ENCODE results near the gene PID1.

PID1 gene

GRCh38 chr2:229073935-229074334 lies 197.2 kb downstream of the PID1 start:
- Histone ChIP-seq H3K36me3 (ENCODE audit: control insufficient read depth, insufficient read depth, low read length) (no peaks in the 10 kb centered on the region), H3K9ac (ENCODE audit: low read length) (no peak overlapping the region), H3K27ac (ENCODE audit: low read depth, low read length) (no peak overlapping the region), H3K27me3 (ENCODE audit: control insufficient read depth, insufficient read depth, low read length) (no peaks in the 10 kb centered on the region), H3K4me3 (ENCODE audit: low read length) (no peak overlapping the region), H3K4me1 (ENCODE audit: control insufficient read depth, insufficient read depth, low read length) (no peaks in the 10 kb centered on the region)

DNA sequence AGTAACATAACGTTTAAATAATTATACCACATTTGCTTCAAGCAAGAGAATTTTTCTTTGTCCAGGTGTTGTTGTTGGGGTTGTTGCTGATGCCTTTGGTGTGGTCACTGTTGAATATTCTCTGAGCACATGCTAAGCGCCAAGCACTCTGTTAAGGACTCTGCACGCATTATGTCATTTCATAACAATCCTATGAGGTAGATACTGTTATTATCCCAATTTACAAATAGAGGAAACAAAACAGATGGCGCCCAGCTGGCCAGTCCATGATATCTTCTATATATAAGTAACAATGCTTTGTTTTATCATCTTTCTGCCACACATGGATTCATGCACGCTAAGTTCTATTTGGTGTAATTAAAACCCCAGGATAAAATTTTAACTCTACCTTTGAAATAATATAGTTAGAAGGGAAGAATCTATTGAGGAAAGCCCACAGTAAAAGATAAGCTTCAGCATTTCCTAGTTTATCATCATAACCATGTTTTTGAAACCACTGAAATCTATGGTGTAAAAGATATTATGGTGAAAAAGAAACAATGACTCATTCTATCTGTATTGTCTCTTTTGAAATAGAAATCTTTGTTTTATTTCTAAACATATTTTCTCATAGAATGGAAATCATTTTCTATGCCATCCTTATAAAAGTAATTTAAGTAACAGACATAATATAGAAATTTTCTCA lies 199.7 kb downstream of the PID1 start:
- no peak overlapping the region for H3K9ac ChIP-seq (ENCODE audit: low read length)
- H3K36me3 ChIP-seq (ENCODE audit: control insufficient read depth, insufficient read depth, low read length) = no peaks in the 10 kb centered on the region
- H3K27ac ChIP-seq (ENCODE audit: low read depth, low read length) = no peak overlapping the region
- no peaks in the 10 kb centered on the region for H3K27me3 ChIP-seq (ENCODE audit: control insufficient read depth, insufficient read depth, low read length)
- H3K4me1 ChIP-seq (ENCODE audit: control insufficient read depth, insufficient read depth, low read length) = no peaks in the 10 kb centered on the region
- no peak overlapping the region for H3K4me3 ChIP-seq (ENCODE audit: low read length)

DNA sequence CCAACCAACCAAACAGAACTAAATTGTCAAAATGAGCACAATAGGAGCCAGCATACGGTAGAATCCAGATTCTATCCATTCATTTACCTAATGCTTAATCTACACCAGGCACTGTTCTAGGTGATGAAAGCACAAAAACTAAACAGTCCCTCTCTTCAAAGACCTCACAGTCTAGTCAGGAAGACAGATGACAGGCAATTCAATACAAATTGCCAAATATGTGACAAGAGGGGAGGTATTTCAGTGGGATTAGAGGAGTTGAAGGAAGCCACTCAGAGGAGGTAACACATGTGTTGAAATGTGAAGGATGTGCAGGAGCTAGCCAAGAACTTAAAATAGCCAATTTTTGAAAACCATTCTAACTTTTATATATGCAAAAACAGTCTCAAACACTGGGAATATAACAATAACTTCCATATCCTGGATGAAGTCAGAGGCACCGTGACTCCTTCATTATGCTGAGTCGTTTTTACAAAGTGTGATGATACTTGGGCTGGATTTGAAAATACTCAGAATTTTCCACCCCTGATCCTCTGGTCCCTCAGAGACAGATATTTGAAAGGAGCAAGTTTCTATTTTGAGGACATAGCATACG lies 204.9 kb downstream of the PID1 start:
- Histone ChIP-seq H3K27ac (ENCODE audit: low read depth, low read length) (no peak overlapping the region), H3K27me3 (ENCODE audit: control insufficient read depth, insufficient read depth, low read length) (no peaks in the 10 kb centered on the region), H3K4me1 (ENCODE audit: control insufficient read depth, insufficient read depth, low read length) (no peaks in the 10 kb centered on the region), H3K9ac (ENCODE audit: low read length) (no peak overlapping the region), H3K36me3 (ENCODE audit: control insufficient read depth, insufficient read depth, low read length) (no peaks in the 10 kb centered on the region), H3K4me3 (ENCODE audit: low read length) (no peak overlapping the region)

- H3K9ac ChIP-seq (ENCODE audit: low read length) = no peak overlapping the region
- H3K4me1 ChIP-seq (ENCODE audit: control insufficient read depth, insufficient read depth, low read length) = no peaks in the 10 kb centered on the region
- H3K4me3 ChIP-seq (ENCODE audit: low read length) = no peak overlapping the region
- H3K27ac ChIP-seq (ENCODE audit: low read depth, low read length) = no peak overlapping the region
- H3K36me3 ChIP-seq (ENCODE audit: control insufficient read depth, insufficient read depth, low read length) = no peaks in the 10 kb centered on the region
- H3K27me3 ChIP-seq (ENCODE audit: control insufficient read depth, insufficient read depth, low read length) = no peaks in the 10 kb centered on the region
These were observed 206.3 kb downstream of the PID1 start for GRCh38 chr2:229064749-229065148.

DNA sequence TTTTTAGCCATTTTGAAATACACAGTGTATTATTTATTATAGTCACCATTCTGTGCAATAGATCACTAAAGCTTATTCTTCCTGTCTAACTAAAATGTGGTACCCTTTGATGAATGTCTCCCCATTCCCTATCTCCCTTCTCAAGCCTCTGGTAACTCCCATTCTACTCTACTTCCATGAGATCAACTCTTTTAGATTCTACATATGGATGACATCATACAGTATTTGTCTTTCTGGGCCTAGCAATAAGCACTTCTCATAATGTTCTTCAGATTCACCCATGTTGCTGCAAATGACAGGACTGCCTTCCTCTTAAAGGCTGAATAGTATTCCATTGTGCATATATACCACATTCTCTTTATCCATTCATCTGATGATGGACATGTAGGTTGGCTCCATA lies 210.9 kb downstream of the PID1 start:
- Histone ChIP-seq H3K36me3 (ENCODE audit: control insufficient read depth, insufficient read depth, low read length) (no peaks in the 10 kb centered on the region), H3K4me1 (ENCODE audit: control insufficient read depth, insufficient read depth, low read length) (no peaks in the 10 kb centered on the region), H3K27me3 (ENCODE audit: control insufficient read depth, insufficient read depth, low read length) (no peaks in the 10 kb centered on the region), H3K27ac (ENCODE audit: low read depth, low read length) (no peak overlapping the region), H3K9ac (ENCODE audit: low read length) (no peak overlapping the region), H3K4me3 (ENCODE audit: low read length) (no peak overlapping the region)

- Histone ChIP-seq H3K9ac (ENCODE audit: low read length) (no peak overlapping the region), H3K27ac (ENCODE audit: low read depth, low read length) (no peak overlapping the region), H3K4me3 (ENCODE audit: low read length) (no peak overlapping the region), H3K4me1 (ENCODE audit: control insufficient read depth, insufficient read depth, low read length) (no peaks in the 10 kb centered on the region), H3K36me3 (ENCODE audit: control insufficient read depth, insufficient read depth, low read length) (no peaks in the 10 kb centered on the region), H3K27me3 (ENCODE audit: control insufficient read depth, insufficient read depth, low read length) (no peaks in the 10 kb centered on the region)
These were observed 211.6 kb downstream of the PID1 start for GRCh38 chr2:229059331-229060033.

DNA sequence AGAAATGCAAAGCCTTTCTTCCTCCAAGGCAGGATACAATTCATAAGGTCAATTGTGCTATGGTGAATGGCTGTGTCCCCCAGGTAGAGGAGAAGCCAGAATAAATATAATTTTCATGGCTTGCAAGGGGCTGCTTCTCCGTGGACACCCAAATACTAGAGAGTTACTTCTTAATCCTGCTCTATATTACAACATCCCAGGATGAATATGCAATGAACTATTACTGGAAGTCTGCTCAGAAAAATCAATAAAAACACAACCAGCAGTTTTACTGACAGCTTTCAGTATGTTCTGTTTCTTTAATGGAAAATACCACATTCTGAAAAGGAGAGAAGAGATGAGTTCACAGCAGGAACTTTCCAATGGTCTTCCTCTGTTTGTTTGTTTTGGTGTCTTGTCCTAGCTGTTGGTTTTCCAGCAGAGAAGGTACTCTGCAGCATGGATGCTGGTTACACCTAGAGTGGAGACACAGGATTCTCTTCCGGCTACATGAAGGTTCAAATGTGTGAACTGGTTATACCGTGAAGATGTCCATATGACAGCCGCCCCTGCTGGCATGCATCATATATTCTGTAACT lies 213.0 kb downstream of the PID1 start:
- H3K27me3 ChIP-seq (ENCODE audit: control insufficient read depth, insufficient read depth, low read length) = no peaks in the 10 kb centered on the region
- H3K36me3 ChIP-seq (ENCODE audit: control insufficient read depth, insufficient read depth, low read length) = no peaks in the 10 kb centered on the region
- no peak overlapping the region for H3K27ac ChIP-seq (ENCODE audit: low read depth, low read length)
- no peaks in the 10 kb centered on the region for H3K4me1 ChIP-seq (ENCODE audit: control insufficient read depth, insufficient read depth, low read length)
- H3K9ac ChIP-seq (ENCODE audit: low read length) = no peak overlapping the region
- no peak overlapping the region for H3K4me3 ChIP-seq (ENCODE audit: low read length)

- Histone ChIP-seq H3K36me3 (ENCODE audit: control insufficient read depth, insufficient read depth, low read length) (no peaks in the 10 kb centered on the region), H3K4me1 (ENCODE audit: control insufficient read depth, insufficient read depth, low read length) (no peaks in the 10 kb centered on the region), H3K27me3 (ENCODE audit: control insufficient read depth, insufficient read depth, low read length) (no peaks in the 10 kb centered on the region), H3K4me3 (ENCODE audit: low read length) (no peak overlapping the region), H3K9ac (ENCODE audit: low read length) (no peak overlapping the region), H3K27ac (ENCODE audit: low read depth, low read length) (no peak overlapping the region)
These were observed 216.8 kb downstream of the PID1 start for GRCh38 chr2:229054311-229054710.

DNA sequence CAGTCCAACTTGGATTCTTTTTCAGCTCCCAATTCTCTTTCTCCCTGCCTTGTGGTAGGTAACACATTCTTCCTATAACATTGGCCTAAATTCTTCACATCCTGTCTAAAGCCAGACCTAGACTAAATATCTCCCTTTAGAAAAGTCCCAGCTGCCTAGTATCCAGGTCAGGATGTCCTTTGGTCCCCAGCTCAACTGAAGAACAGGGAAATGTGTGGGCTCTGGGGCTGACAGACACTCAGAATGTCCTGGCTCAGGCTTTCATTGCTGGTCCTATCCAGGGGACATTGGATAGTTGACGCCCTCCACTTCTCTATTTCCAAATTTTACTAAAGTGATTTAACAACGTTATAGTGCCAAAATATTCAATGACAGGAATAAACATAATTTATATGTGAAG lies 219.3 kb downstream of the PID1 start:
- H3K36me3 ChIP-seq (ENCODE audit: control insufficient read depth, insufficient read depth, low read length) = no peaks in the 10 kb centered on the region
- H3K9ac ChIP-seq (ENCODE audit: low read length) = no peak overlapping the region
- H3K27me3 ChIP-seq (ENCODE audit: control insufficient read depth, insufficient read depth, low read length) = no peaks in the 10 kb centered on the region
- H3K4me1 ChIP-seq (ENCODE audit: control insufficient read depth, insufficient read depth, low read length) = no peaks in the 10 kb centered on the region
- H3K4me3 ChIP-seq (ENCODE audit: low read length) = no peak overlapping the region
- H3K27ac ChIP-seq (ENCODE audit: low read depth, low read length) = no peak overlapping the region

DNA sequence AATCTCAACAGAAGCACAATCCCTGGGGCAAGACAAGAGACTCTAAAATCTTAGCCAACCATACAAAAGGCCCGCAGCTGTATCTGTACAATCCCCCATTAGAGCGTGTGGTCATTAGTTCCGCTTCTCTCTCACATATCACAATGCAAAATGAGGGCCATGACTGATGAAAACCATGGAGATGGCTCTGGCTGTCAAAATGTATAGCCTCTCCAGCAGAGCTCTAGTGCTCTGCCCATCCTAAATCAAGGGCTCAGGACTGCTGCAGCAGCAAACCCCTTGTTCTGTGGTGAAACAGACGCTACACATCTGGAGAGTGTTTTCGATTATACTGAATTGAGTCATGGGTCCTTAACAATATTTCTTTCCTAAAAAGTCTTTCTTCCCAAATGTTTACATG lies 221.0 kb downstream of the PID1 start:
- H3K9ac ChIP-seq (ENCODE audit: low read length) = no peak overlapping the region
- no peaks in the 10 kb centered on the region for H3K27me3 ChIP-seq (ENCODE audit: control insufficient read depth, insufficient read depth, low read length)
- H3K4me3 ChIP-seq (ENCODE audit: low read length) = no peak overlapping the region
- no peak overlapping the region for H3K27ac ChIP-seq (ENCODE audit: low read depth, low read length)
- no peaks in the 10 kb centered on the region for H3K4me1 ChIP-seq (ENCODE audit: control insufficient read depth, insufficient read depth, low read length)
- no peaks in the 10 kb centered on the region for H3K36me3 ChIP-seq (ENCODE audit: control insufficient read depth, insufficient read depth, low read length)

DNA sequence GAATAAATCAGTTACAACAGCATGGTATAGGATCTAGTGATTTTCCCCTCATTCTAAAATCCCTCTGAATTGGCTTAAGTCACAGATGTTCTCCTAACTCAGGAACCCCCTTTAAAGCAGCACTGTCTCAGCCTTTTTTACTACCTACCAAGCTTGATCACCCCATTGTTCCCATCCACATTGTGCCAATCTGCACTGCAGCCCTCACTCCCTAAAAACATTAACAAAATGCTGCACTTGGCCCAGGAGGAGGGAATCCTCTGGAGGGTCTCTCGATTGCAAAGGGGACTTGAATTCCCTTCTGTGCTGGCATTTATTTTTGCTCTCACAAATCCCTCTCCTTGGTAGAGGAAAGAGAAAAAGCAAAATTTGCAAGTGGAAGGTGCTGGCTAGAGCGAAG lies 223.0 kb downstream of the PID1 start:
- H3K27me3 ChIP-seq (ENCODE audit: control insufficient read depth, insufficient read depth, low read length) = no peaks in the 10 kb centered on the region
- H3K36me3 ChIP-seq (ENCODE audit: control insufficient read depth, insufficient read depth, low read length) = no peaks in the 10 kb centered on the region
- H3K4me3 ChIP-seq (ENCODE audit: low read length) = no peak overlapping the region
- H3K4me1 ChIP-seq (ENCODE audit: control insufficient read depth, insufficient read depth, low read length) = no peaks in the 10 kb centered on the region
- no peak overlapping the region for H3K27ac ChIP-seq (ENCODE audit: low read depth, low read length)
- no peak overlapping the region for H3K9ac ChIP-seq (ENCODE audit: low read length)

DNA sequence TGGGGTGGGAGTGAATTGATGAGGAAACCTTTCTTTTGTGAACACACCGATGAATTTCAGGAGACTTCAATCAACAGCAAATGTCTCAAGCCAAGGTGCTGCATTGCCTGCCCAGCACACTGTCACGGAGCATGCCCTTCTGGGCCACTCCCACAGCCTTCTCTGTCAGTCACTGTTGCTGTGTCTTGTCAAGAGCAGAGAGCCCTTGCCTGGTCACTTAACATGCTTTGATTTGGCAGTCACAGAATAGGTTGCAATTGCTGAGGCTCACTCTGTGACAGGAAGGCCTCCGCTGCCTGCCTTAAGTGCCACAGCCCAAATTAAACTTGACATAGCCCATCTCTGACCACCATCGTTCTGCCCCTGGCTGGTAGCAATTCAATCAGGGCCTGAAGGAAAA lies 225.4 kb downstream of the PID1 start:
- Histone ChIP-seq H3K27me3 (ENCODE audit: control insufficient read depth, insufficient read depth, low read length) (no peaks in the 10 kb centered on the region), H3K4me3 (ENCODE audit: low read length) (no peak overlapping the region), H3K4me1 (ENCODE audit: control insufficient read depth, insufficient read depth, low read length) (no peaks in the 10 kb centered on the region), H3K27ac (ENCODE audit: low read depth, low read length) (no peak overlapping the region), H3K9ac (ENCODE audit: low read length) (no peak overlapping the region), H3K36me3 (ENCODE audit: control insufficient read depth, insufficient read depth, low read length) (no peaks in the 10 kb centered on the region)
